A549 (cell line): ENCODE data around the gene TMEM247. TPM values are rescaled to one million over a fixed set of nuclear protein-coding genes. Genes with fewer than 3 reads are reported as not detected.

Experiments used
- ATAC-seq, 2 experiments: fragments of 200-7000 bp in 1 of 2; fragments of >200 bp in 1 of 2; cut with Nextera tagmentation in 1 of 2; cut with Tn5 transposase in 1 of 2; 3 replicates each; pipeline versions ENCODE4 v1.8.0 to v1.9.1; 2018 to 2020; ENCODE audit warnings: mild to moderate bottlenecking in 1 of 2, moderate library complexity in 1 of 2
- CTCF ChIA-PET: fragments of 300-600 bp; sonication (Branson Sonifier 250); formaldehyde crosslinking; extraction: SDS; loops from one replicate; lab custom pipeline; 2021; ENCODE audit warnings: antibody characterized with exemption, inconsistent platforms; lab: Yijun Ruan, JAX
- POLR2A ChIA-PET: fragments of 350-600 bp; formaldehyde crosslinking; extraction: SDS; loops from one replicate; lab custom pipeline; 2021; ENCODE audit warnings: antibody characterized with exemption, inconsistent platforms; lab: Yijun Ruan, JAX
- DNase-seq, 2 experiments: peaks; one replicate each; pipeline versions ENCODE4 v3.0.0 to v3.0.0-alpha.2; 2011 to 2016; ENCODE audit warnings: low read depth in 1 of 2, low spot score in 1 of 2
- FAIRE-seq: peaks from 2 replicates; lab custom pipeline; 2011; peaks lifted over from hg19 to GRCh38; lab: Jason Lieb, UNC
- H3K27ac ChIP-seq, 2 experiments: fragments of >200 bp; sonication (Bioruptor Twin); formaldehyde crosslinking; 3 replicates each; pipeline ENCODE4 v1.5.1; 2016 to 2017
- H3K4me1 ChIP-seq: fragments of >200 bp; sonication (Bioruptor Twin); formaldehyde crosslinking; 3 replicates; pipeline ENCODE4 v1.6.1; 2016
- H3K4me2 ChIP-seq: fragments of >200 bp; sonication (Bioruptor Twin); formaldehyde crosslinking; 3 replicates; pipeline ENCODE4 v1.6.1; 2016
- H3K4me3 ChIP-seq: fragments of >200 bp; sonication (Bioruptor Twin); formaldehyde crosslinking; 3 replicates; pipeline ENCODE4 v1.5.1; 2016
- H3K9me3 ChIP-seq: fragments of >200 bp; sonication (Bioruptor Twin); formaldehyde crosslinking; 3 replicates; pipeline ENCODE4 v1.6.1; 2016
- ATOH8 ChIP-seq: fragments of 250-450 bp; sonication (Bioruptor Pico); IDR thresholded peaks from 2 replicates; pipeline ENCODE4 v1.5.0; 2020; ENCODE audit warnings: low read depth, mild to moderate bottlenecking, moderate library complexity
- BHLHE40 ChIP-seq: IDR thresholded peaks from 2 replicates; pipeline ENCODE4 v1.6.1; 2012; ENCODE audit warnings: low read depth, low read length, inconsistent platforms
- CBX2 ChIP-seq: fragments of 200-600 bp; sonication (generic); IDR thresholded peaks from 2 replicates; pipeline ENCODE4 v1.6.1; 2016; ENCODE audit warnings: low read depth, mild to moderate bottlenecking, borderline replicate concordance
- CBX8 ChIP-seq: fragments of 200-600 bp; sonication (generic); IDR thresholded peaks from 2 replicates; pipeline ENCODE4 v1.6.1; 2016
- CEBPB ChIP-seq, 2 experiments: fragments of >200 bp in 1 of 2; sonication (Bioruptor Twin) in 1 of 2; formaldehyde crosslinking in 1 of 2; IDR thresholded peaks; 2 replicates each; pipeline ENCODE4 v1.6.1; 2012 to 2016
- EHF ChIP-seq: fragments of 250-450 bp; sonication (Bioruptor Pico); IDR thresholded peaks from 2 replicates; pipeline ENCODE4 v1.5.0; 2020; ENCODE audit warnings: mild to moderate bottlenecking
- EHMT2 ChIP-seq: fragments of 200-600 bp; sonication (generic); IDR thresholded peaks from 2 replicates; pipeline ENCODE4 v1.6.1; 2016; ENCODE audit warnings: antibody characterized with exemption, low read depth, mild to moderate bottlenecking, moderate library complexity
- ELK1 ChIP-seq: fragments of 150-350 bp; IDR thresholded peaks from 2 replicates; pipeline ENCODE4 v1.6.1; 2014; ENCODE audit warnings: low read depth, mild to moderate bottlenecking, low read length
- EP300 ChIP-seq, 2 experiments: fragments of >200 bp; sonication (Bioruptor Twin); formaldehyde crosslinking; IDR thresholded peaks; 2 replicates in 1 of 2; 3 replicates in 1 of 2; pipeline ENCODE4 v1.6.1; 2016 to 2017
- ESRRA ChIP-seq: fragments of 150-350 bp; IDR thresholded peaks from 2 replicates; pipeline ENCODE4 v1.6.1; 2014; ENCODE audit warnings: mild to moderate bottlenecking, low read length, borderline replicate concordance
- FOSL2 ChIP-seq, 2 experiments: fragments of 450-650 bp in 1 of 2; fragments of >200 bp in 1 of 2; sonication (Bioruptor Twin) in 1 of 2; formaldehyde crosslinking; IDR thresholded peaks; 2 replicates each; pipeline versions ENCODE4 v1.5.0 to v1.6.1; 2016 to 2020; ENCODE audit warnings: mild to moderate bottlenecking in 1 of 2, moderate library complexity in 1 of 2
- HDAC2 ChIP-seq: fragments of 200-600 bp; sonication (generic); IDR thresholded peaks from 2 replicates; pipeline ENCODE4 v1.6.1; 2016
- HEYL ChIP-seq: fragments of 250-450 bp; sonication (Bioruptor Pico); IDR thresholded peaks from 2 replicates; pipeline ENCODE4 v1.8.0; 2021; ENCODE audit warnings: mild to moderate bottlenecking, moderate library complexity
- HOXA7 ChIP-seq: fragments of 250-450 bp; sonication (Bioruptor Pico); IDR thresholded peaks from 2 replicates; pipeline ENCODE4 v1.5.0; 2020; ENCODE audit warnings: mild to moderate bottlenecking, moderate library complexity
- HOXB13 ChIP-seq: fragments of 250-450 bp; sonication (Bioruptor Pico); IDR thresholded peaks from 2 replicates; pipeline ENCODE4 v1.5.0; 2020; ENCODE audit warnings: low read depth, mild to moderate bottlenecking, moderate library complexity
- JUN ChIP-seq, 2 experiments: fragments of >200 bp; sonication (Bioruptor Twin); formaldehyde crosslinking; IDR thresholded peaks; 2 replicates in 1 of 2; 3 replicates in 1 of 2; pipeline ENCODE4 v1.6.1; 2016 to 2017
- KDM1A ChIP-seq: fragments of 200-600 bp; sonication (generic); IDR thresholded peaks from 2 replicates; pipeline ENCODE4 v1.6.1; 2016; ENCODE audit warnings: low read depth, mild to moderate bottlenecking
- KDM5A ChIP-seq: fragments of 200-600 bp; sonication (generic); IDR thresholded peaks from 2 replicates; pipeline ENCODE4 v1.6.1; 2016; ENCODE audit warnings: antibody characterized with exemption, mild to moderate bottlenecking
- MAFK ChIP-seq: fragments of 450-650 bp; IDR thresholded peaks from 2 replicates; pipeline ENCODE4 v1.6.1; 2014; ENCODE audit not compliant: partially characterized antibody
- MAZ ChIP-seq: fragments of 150-350 bp; IDR thresholded peaks from 2 replicates; pipeline ENCODE4 v1.6.1; 2014; ENCODE audit warnings: antibody characterized with exemption, low read depth, low read length, borderline replicate concordance
- MYC ChIP-seq: IDR thresholded peaks from 2 replicates; pipeline ENCODE4 v1.6.1; 2012; ENCODE audit warnings: mild to moderate bottlenecking, inconsistent platforms, low read length, improper control_type of control experiment, borderline replicate concordance
- NFE2L2 ChIP-seq: fragments of 150-350 bp; conservative IDR thresholded peaks from 2 replicates; pipeline ENCODE4 v1.6.1; 2014; ENCODE audit warnings: low read length
- NPAS2 ChIP-seq: fragments of 250-450 bp; sonication (Bioruptor Pico); IDR thresholded peaks from 2 replicates; pipeline ENCODE4 v1.8.0; 2022; ENCODE audit warnings: mild to moderate bottlenecking, moderate library complexity, borderline replicate concordance
- NR3C1 ChIP-seq: fragments of >200 bp; sonication (Bioruptor Twin); formaldehyde crosslinking; IDR thresholded peaks from 3 replicates; pipeline ENCODE4 v1.6.1; 2017
- PHF8 ChIP-seq: fragments of 200-600 bp; sonication (generic); IDR thresholded peaks from 2 replicates; pipeline ENCODE4 v1.6.1; 2016; ENCODE audit warnings: low read depth, mild to moderate bottlenecking, antibody characterized with exemption, moderate library complexity, borderline replicate concordance
- POLR2AphosphoS2 ChIP-seq: conservative IDR thresholded peaks from 2 replicates; pipeline ENCODE4 v1.6.1; 2012; ENCODE audit warnings: low read length, improper control_type of control experiment, inconsistent platforms
- RCOR1 ChIP-seq: fragments of 150-350 bp; IDR thresholded peaks from 2 replicates; pipeline ENCODE4 v1.6.1; 2014; ENCODE audit warnings: antibody characterized with exemption, low read length, low read depth
- RFX5 ChIP-seq: fragments of 450-650 bp; IDR thresholded peaks from 2 replicates; pipeline ENCODE4 v1.7.1; 2014; ENCODE audit warnings: antibody characterized with exemption, mild to moderate bottlenecking, moderate library complexity
- SMC3 ChIP-seq: fragments of >200 bp; sonication (Bioruptor Twin); formaldehyde crosslinking; IDR thresholded peaks from 3 replicates; pipeline ENCODE4 v1.6.1; 2018; ENCODE audit warnings: inconsistent platforms
- TFCP2L1 ChIP-seq: fragments of 250-450 bp; sonication (Bioruptor Pico); IDR thresholded peaks from 2 replicates; pipeline ENCODE4 v1.5.0; 2021; ENCODE audit warnings: mild to moderate bottlenecking
- ZFP36 ChIP-seq: fragments of 450-650 bp; IDR thresholded peaks from 2 replicates; pipeline ENCODE4 v1.6.1; 2014; ENCODE audit warnings: borderline replicate concordance; ENCODE audit not compliant: partially characterized antibody
- ZSCAN20 ChIP-seq: fragments of 250-450 bp; sonication (Bioruptor Pico); IDR thresholded peaks from 2 replicates; pipeline ENCODE4 v1.8.0; 2022; ENCODE audit warnings: mild to moderate bottlenecking, moderate library complexity
- WGBS: methylation state at CpG from one replicate; pipeline ENCODE4 v1.1.6; 2017; ENCODE audit errors: missing lambda C conversion rate; 5-methylcytosine and 5-hydroxymethylcytosine counted together
- polyA plus RNA-seq, 4 experiments: library from polyadenylated mRNA; depleted of rRNA in 3 of 4; stranded (reverse); fragments of >200 nt; fragmentation: RNase III in 1 of 4; extraction: RNeasy Plus Mini Kit Qiagen cat#74134 plus additional on column Dnase treatment in 1 of 4; gene quantifications; 2 replicates in 3 of 4; 3 replicates in 1 of 4; pipeline ENCODE4 v1.2.3, GENCODE V29; 2011 to 2017
- TF ChIP-seq, protein P1 (sequence below): IDR thresholded peaks from 2 replicates; pipeline ENCODE4 v1.6.1; 2012
- TF ChIP-seq, protein P2 (sequence below): IDR thresholded peaks from 2 replicates; pipeline ENCODE4 v1.6.1; 2012

The TMEM247 gene
- polyA plus RNA-seq, 2 of the 4 experiments (the other 2 are of a cell fraction): not detected

- Histone ChIP-seq H3K4me3 (no peak overlapping the region), H3K4me2 (no peak overlapping the region), H3K27ac (peak overlapping the region in 1 of 2 experiments; percentile 26; a peak in 2 of 6 replicates)
- POLR2A ChIA-PET: no interaction called here
- WGBS: 62% methylated on average over 3 of the region's 3 CpGs
- TF ChIP-seq MAFK (no peak), POLR2AphosphoS2 (no peak), HOXB13 (no peak), HEYL (no peak), KDM5A (no peak), KDM1A (no peak), NR3C1 (no peak), HDAC2 (no peak), MYC (no peak), ELK1 (no peak), ESRRA (no peak), ATOH8 (CRISPR knock-in tag) (no peak), EHMT2 (no peak), CBX8 (no peak), RFX5 (no peak)
- TF ChIP-seq, all 56 proteins: peak for 0
- ATAC-seq: no peak
- no peak for DNase-seq
- no peaks in the 10 kb centered on the region for H3K9me3 ChIP-seq
- no peaks in the 10 kb centered on the region; the same call in 2 of the 3 replicates for H3K4me1 ChIP-seq
- CTCF ChIA-PET: interaction anchor here (1.1 to 1.5 kb wide), 3 partner anchors 10 to 22 kb away, joined by 3 read pairs; no protein-coding TSS in a partner anchor
- no peak for FAIRE-seq
These were observed 44.5 kb upstream of the TMEM247 start for GRCh38 chr2:46434851-46435273.

- Histone ChIP-seq H3K4me3 (no peak overlapping the region), H3K27ac (peak overlapping the region in 1 of 2 experiments; percentile 26; a peak in 1 of 6 replicates), H3K9me3 (no peaks in the 10 kb centered on the region), H3K4me1 (no peaks in the 10 kb centered on the region; the same call in 2 of the 3 replicates), H3K4me2 (no peak overlapping the region)
- ATAC-seq (no peak), FAIRE-seq (no peak), DNase-seq (no peak)
- POLR2A ChIA-PET: no interaction called here
- CTCF ChIA-PET: interaction anchor here (1.1 to 1.5 kb wide), 3 partner anchors 9 to 25 kb away, joined by 3 to 6 read pairs (median 3); no protein-coding TSS in a partner anchor
- TF ChIP-seq EHMT2: no peak
- TF ChIP-seq MAZ: no peak
- TF ChIP-seq NFE2L2: no peak
- no peak for TF ChIP-seq TFCP2L1 (CRISPR knock-in tag)
- no peak for TF ChIP-seq SMC3
These were observed 44.0 kb upstream of the TMEM247 start for GRCh38 chr2:46435353-46435752.

DNA sequence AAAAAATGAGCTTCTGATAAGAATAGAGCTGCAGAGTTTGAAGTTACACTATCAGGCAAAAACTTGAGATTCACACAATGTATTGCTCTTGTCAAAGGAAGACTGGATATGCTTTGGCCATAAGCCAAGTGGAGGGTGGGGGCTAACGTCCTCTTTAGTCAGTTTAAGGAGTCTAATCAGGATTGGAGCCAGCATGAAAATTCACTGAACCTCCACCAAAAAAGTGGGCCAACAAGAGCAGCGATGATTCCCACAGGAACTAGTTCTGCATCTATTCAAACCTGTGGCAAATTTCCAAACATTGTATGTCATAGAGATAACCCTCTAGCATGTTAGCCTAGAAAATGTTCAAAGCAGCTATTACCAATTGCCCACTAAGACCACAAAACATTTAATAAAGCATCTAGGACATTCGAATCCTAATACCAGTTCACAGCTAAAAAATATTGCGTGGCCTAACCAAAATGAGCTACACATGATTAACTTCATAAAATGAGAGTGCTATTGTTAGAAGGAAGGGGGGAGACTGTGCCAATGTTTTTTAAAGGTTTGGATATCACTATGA is 43.5 kb upstream of the TMEM247 start:
- FAIRE-seq (no peak), ATAC-seq (no peak)
- CTCF ChIA-PET: interaction anchor here (0.5 to 1.5 kb wide), 5 partner anchors 9 to 790 kb away, joined by 3 to 6 read pairs (median 3); no protein-coding TSS in a partner anchor

More for the DNA sequence above, 43.5 kb upstream of the TMEM247 start:
- H3K4me3 ChIP-seq: no peak overlapping the region
- TF ChIP-seq EHF (no peak), FOSL2 (IDR thresholded peaks at IDR 0.05) (no peak), FOSL2 (CRISPR knock-in tag; IDR thresholded peaks at IDR 0.05) (no peak), PHF8 (no peak), HDAC2 (no peak), EP300 (IDR thresholded peaks at IDR 0.05) (no peak), ZSCAN20 (CRISPR knock-in tag) (no peak), SMC3 (no peak), ZFP36 (no peak), NPAS2 (CRISPR knock-in tag) (no peak), JUN (IDR thresholded peaks at IDR 0.05) (no peak), HOXA7 (CRISPR knock-in tag) (no peak), CBX2 (no peak), POLR2AphosphoS2 (no peak), EHMT2 (no peak), RCOR1 (no peak), BHLHE40 (no peak), CEBPB (IDR thresholded peaks at IDR 0.05) (no peak)
- TF ChIP-seq, protein P1, sequence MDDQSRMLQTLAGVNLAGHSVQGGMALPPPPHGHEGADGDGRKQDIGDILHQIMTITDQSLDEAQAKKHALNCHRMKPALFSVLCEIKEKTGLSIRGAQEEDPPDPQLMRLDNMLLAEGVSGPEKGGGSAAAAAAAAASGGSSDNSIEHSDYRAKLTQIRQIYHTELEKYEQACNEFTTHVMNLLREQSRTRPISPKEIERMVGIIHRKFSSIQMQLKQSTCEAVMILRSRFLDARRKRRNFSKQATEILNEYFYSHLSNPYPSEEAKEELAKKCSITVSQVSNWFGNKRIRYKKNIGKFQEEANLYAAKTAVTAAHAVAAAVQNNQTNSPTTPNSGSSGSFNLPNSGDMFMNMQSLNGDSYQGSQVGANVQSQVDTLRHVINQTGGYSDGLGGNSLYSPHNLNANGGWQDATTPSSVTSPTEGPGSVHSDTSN: no peak
- TF ChIP-seq, protein P2, sequence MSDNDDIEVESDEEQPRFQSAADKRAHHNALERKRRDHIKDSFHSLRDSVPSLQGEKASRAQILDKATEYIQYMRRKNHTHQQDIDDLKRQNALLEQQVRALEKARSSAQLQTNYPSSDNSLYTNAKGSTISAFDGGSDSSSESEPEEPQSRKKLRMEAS: no peak
- POLR2A ChIA-PET: no interaction called here
- H3K9me3 ChIP-seq: no peaks in the 10 kb centered on the region
- no peaks in the 10 kb centered on the region; the same call in 2 of the 3 replicates for H3K4me1 ChIP-seq
- 73% methylated on average over 4 of the region's 4 CpGs for WGBS
- no peak overlapping the region for H3K4me2 ChIP-seq
- H3K27ac ChIP-seq: no peak overlapping the region
- DNase-seq: no peak
